GM21737 (cell line): ENCODE results near the gene CD244.
A peak's percentile ranks its signal among the peaks of the same experiment; 100 is the strongest.
"Not testable (repeated sequence)": the region's sequence is repeated elsewhere in the genome, so short reads cannot be mapped to it uniquely, and the experiment has no call there.

ENCODE experiments used
- ATAC-seq: cut with Tn5 transposase; IDR thresholded peaks from one replicate; pipeline ENCODE4 v1.9.1; 2021; ENCODE audit warnings: mild to moderate bottlenecking, moderate library complexity; ENCODE audit not compliant: unreplicated experiment

The CD244 gene, protein sequence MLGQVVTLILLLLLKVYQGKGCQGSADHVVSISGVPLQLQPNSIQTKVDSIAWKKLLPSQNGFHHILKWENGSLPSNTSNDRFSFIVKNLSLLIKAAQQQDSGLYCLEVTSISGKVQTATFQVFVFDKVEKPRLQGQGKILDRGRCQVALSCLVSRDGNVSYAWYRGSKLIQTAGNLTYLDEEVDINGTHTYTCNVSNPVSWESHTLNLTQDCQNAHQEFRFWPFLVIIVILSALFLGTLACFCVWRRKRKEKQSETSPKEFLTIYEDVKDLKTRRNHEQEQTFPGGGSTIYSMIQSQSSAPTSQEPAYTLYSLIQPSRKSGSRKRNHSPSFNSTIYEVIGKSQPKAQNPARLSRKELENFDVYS

DNA sequence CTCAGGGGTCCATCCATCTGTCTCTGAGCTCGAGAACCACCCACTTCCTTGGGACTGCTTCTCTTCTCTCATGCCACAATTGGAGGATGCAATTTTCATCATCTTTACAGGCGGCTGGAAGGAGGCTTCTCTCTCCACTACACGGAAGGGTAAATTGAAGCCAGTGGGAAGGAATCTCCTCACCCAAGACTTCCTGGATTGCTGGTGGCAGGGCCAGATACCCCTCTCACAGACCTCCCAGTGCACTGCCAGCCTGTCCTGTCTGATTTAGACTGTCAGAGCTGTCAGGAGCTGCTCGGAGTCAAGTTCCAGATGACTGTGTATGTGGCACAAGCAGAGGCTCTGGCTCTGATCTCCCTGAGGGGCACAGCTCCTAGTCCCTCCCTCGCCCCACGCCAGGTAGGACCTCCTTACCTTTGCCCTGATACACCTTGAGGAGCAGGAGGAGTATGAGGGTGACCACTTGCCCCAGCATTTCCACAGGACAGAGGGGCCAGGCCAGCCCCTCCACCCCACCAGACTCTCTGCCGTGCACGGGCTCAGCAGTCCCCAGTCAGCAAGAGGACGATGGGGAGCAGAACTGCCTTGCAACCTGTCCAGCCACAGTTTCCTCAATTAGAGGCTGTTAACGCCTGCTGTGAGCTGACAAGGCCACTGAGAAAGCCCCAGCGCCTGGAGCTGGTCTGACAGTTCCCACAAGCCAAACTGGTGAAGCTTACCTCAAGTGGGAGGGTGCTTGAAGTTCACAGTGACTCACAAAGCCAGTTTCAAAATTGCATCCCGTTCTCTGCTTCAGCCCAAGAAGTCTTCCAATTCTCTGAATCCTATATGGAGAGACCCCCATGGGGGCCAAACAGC is at the start of gene CD244:
Gene CD244, minus strand, starts transcription at position 685 of the 858 bp plus-strand sequence. Its CDS starts 210 bp downstream, at position 475.
- peak; percentile 66 for ATAC-seq

DNA sequence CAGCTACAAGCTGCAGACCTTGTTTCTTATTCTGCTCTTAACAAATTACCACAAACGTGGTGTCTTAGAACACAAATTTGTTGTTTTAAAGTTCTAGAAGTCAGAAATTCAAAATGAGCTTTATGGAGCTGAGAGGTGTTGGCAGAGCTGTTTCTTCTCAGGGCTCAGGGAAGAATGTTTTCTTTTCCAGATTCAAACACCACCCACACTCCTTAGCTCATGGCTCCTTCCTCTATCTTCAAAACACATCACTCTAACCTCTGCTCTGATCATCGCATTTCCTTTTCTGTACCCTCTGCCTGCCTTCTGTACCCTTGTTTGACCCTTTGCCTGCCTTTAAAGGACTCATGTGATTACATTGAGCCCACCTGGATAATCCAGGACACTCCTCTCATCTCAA is 49.2 kb upstream of the CD244 start:
- no peak for ATAC-seq

- ATAC-seq, result no peak
Observed at GRCh38 chr1:160911441-160911840, 48.8 kb upstream of the CD244 start.

DNA sequence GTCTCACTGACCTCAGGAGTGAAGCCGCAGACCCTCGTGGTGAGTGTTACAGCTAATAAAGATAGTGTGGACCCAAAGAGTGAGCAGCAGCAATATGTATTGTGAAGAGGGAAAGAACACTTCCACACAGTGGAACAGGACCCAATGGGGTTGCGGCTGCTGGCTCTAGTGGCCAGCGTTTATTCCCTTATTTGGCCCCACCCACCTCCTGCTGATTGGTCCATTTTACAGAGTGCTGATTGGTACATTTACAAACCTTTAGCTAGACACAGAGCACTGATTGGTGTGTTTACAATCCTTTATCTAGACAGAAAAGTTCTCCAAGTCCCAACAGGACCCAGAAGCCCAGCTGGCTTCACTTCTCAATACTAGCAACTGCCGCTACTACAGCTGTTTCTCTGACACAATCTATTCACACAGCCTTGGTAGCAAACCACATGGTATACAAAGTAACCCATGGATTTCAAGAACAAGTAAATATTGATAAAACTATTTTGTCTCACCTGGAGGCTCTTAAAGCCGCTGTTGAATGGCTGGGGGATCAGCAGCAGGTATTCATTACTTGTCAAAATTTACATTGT is 47.6 kb upstream of the CD244 start:
- no peak for ATAC-seq

DNA sequence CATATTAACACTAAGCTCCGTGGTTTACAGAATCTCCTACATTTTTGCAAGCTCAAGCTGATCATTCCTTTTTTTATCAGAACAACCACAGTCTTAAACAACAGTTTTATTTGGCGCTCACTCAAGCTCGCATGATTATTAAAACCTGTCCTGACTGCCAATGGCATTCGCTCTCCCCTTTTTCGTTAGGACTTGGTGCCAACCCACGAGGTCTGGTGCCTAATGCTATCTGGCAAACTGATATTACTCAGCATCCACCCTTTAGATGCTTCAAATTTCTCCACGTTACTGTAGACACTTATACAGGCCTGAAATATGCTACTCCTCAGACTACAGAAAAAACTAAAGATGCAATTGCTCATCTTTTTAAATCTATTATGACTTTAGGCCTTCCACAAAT is 45.3 kb upstream of the CD244 start:
- ATAC-seq, result no peak

DNA sequence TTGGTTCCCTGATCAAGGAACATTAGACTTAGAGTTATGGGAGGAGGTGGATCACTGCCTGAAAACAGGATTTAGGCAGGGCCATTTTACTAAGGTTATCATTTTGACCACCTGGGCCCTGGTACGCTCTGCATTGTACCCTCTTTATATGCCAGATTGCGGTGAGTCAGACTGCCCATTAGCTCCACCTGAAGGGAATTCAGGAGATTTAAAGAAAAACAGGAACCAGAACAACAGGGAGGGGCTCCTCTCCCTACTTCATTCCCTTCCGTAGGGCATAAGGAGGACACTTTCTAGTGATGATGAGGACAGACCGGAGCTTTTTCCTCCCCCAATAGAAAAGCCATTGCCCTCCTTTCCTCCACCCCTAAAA is 42.9 kb upstream of the CD244 start:
- ATAC-seq, result no peak

GRCh38 chr1:160904783-160905616 is 42.3 kb upstream of the CD244 start:
- no peak for ATAC-seq

DNA sequence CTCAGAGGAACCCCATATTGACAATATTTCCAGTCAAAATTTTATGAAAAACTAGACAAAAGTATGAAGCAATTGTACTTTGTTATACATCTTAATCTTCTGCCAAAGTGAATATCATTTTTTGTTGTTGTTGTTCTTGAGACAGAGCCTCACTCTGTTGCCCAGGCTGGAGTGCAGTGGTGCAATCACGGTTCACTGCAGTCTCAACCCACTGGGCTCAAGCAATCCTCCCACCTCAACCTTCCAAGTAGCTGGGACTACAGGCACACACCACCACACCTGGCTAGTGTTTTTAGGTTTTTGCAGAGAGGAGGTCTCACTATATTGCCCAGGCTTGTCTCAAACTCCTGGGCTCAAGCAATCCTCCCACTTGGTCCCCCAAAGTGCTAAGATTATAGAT is 39.6 kb upstream of the CD244 start:
- not testable (repeated sequence) for ATAC-seq

GRCh38 chr1:160901768-160902167 is 39.1 kb upstream of the CD244 start:
- no peak for ATAC-seq

DNA sequence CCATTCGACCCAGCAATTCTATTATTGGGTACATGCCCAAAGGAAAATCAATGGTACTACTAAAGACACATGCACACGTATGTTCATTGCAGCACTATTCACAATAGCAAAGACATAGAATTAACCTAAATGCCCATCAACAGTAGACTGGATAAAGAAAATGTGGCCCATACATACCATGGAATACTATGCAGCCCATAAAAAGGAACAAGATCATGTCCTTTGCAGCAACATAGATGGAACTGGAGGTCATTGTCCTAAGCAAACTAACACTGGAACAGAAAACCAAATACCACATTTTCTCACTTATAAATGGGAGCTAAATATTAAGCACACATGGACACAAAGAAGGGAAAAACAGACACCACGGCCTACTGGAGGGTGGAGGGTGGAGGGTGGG is 38.0 kb upstream of the CD244 start:
- not testable (repeated sequence) for ATAC-seq

DNA sequence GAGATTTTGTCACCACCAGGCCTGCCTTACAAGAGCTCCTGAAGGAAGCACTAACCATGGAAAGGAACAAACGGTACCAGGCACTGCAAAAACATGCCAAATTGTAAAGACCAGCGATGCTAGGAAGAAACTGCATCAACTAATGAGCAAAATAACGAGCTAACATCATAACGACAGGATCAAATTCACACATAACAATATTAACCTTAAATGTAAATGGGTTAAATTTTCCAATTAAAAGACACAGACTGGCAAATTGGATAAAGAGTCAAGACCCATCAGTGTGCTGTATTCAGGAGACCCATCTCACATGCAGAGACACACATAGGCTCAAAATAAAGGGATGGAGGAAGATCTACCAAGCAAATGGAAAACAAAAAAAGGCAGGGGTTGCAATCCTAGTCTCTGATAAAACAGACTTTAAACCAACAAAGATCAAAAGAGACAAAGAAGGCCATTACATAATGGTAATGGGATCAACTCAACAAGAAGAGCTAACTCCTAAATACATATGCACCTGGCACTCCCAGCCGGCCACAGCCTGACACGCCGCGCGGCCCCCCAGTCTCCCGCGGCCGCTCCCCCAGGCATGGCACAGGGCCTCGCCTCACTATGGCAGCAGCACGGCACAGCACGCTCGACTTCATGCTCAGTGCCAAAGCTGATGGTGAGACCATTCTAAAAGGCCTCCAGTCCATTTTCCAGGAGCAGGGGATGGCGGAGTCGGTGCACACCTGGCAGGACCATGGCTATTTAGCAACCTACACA is 31.9 kb upstream of the CD244 start:
- ATAC-seq, result not testable (repeated sequence)

DNA sequence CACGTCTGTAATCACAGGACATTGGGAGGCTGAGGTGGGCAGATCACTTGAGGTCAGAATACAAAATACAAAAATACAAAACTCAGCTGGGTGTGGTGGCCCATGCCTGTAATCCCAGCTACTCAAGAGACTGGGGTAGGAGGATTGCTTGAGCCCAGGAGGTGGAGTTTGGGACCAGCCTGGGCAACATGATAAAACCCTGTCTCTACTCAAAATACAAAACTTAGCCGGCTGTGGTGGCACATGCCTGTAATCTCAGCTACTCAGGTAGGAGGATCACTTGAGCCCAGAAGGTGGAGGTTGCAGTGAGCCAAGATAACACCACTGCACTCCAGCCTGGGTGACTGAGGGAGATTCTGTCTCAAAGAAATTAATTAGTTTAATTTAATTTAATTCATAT is 28.8 kb upstream of the CD244 start:
- no peak for ATAC-seq

- ATAC-seq, result no peak
Observed at GRCh38 chr1:160888926-160889325, 26.2 kb upstream of the CD244 start.

- no peak for ATAC-seq
Observed at GRCh38 chr1:160887071-160887470, 24.4 kb upstream of the CD244 start.

GRCh38 chr1:160885042-160885441 is 22.4 kb upstream of the CD244 start, which contains the start of gene ITLN1:
Gene ITLN1 (minus strand): TSS chr1:160885180. CDS start chr1:160884877, 303 bp downstream.
- no peak for ATAC-seq

GRCh38 chr1:160884579-160884978 is 21.9 kb upstream of the CD244 start:
- no peak for ATAC-seq

GRCh38 chr1:160883581-160884513 is 21.2 kb upstream of the CD244 start:
- no peak for ATAC-seq

DNA sequence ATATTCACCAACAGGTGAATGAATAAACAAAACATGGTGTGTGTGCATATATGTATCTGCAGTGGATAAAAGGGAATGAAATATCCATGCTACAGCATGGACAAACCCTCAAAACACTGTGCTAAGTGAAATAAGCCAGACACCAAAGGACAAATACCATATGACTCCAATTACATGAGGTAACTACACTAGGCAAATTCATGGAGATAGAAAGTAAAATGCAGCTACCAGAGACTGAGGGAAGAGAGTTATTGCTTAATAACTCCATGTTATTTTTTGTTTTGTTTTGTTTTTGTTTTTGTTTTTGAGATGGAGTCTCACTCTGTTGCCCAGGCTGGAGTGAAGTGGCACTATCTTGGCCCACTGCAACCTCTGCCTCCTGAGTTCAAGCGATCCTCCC is 19.9 kb upstream of the CD244 start:
- ATAC-seq, result no peak

DNA sequence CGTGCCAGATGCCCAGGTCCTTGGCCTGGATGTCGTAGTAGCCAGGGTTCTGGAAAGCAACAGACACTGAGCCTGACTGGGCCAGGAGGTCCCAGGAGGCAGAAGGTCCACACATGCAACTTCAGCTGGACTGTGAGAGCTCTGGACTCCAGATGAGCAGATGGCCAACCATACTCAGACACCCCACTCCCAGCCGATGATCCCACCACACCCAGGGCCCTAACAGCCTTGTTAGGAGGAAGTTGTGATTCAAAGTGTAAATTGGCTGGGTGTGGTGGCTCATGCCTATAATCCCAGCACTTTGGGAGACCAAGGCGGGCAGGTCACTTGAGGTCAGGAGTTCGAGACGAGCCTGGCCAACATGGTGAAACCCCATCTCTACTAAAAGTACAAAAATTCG is 18.6 kb upstream of the CD244 start:
- ATAC-seq, result not testable (repeated sequence)
